Heart left ventricle (tissue), 16 donors: Measurements from ENCODE around the gene RCAN3. TPM values are rescaled to one million over a fixed set of nuclear protein-coding genes. Genes with fewer than 3 reads are reported as not detected.
"Not testable (repeated sequence)": the region's sequence is repeated elsewhere in the genome, so short reads cannot be mapped to it uniquely, and the experiment has no call there.

Experiments
- ATAC-seq, 4 donors: fragments of 200-7000 bp; cut with Tn5 transposase; one replicate each; pipeline ENCODE4 v1.9.1; 2020 to 2022; ENCODE audit warnings: moderate library complexity in 4 of 4, mild to moderate bottlenecking in 3 of 4, moderate number of reproducible peaks in 1 of 4
- DNase-seq, 5 donors: peaks; one replicate each; pipeline ENCODE4 v3.0.0-alpha.2; 2020
- H3K27ac ChIP-seq, 12 donors: fragments of 200-600 bp; sonication (generic) in 4 of 12; one replicate each; pipeline versions ENCODE4 v1.5.0 to v1.8.0; 2016 to 2022; ENCODE audit warnings: mild to moderate bottlenecking in 2 of 12
- H3K27me3 ChIP-seq, 9 donors: fragments of 200-600 bp; sonication (generic) in 2 of 9; one replicate each; pipeline versions ENCODE4 v1.5.1 to v1.8.0; 2016 to 2022; ENCODE audit warnings: mild to moderate bottlenecking in 3 of 9
- H3K36me3 ChIP-seq, 9 donors: fragments of 200-600 bp; sonication (generic) in 2 of 9; one replicate each; pipeline versions ENCODE4 v1.5.0 to v1.8.0; 2018 to 2022; ENCODE audit warnings: mild to moderate bottlenecking in 2 of 9
- H3K4me1 ChIP-seq, 12 donors: fragments of 200-600 bp; sonication (generic) in 4 of 12; one replicate each; pipeline versions ENCODE4 v1.5.0 to v1.8.0; 2016 to 2022; ENCODE audit warnings: mild to moderate bottlenecking in 3 of 12
- H3K4me3 ChIP-seq, 12 donors: fragments of 200-600 bp; sonication (generic) in 4 of 12; one replicate each; pipeline versions ENCODE4 v1.5.0 to v1.8.0; 2017 to 2022; ENCODE audit warnings: mild to moderate bottlenecking in 9 of 12, moderate library complexity in 4 of 12
- H3K9me3 ChIP-seq, 12 donors: fragments of 200-600 bp; sonication (generic) in 4 of 12; one replicate each; pipeline versions ENCODE4 v1.5.0 to v1.8.0; 2016 to 2022; ENCODE audit warnings: mild to moderate bottlenecking in 1 of 12
- CTCF ChIP-seq, 12 donors: fragments of 200-600 bp; sonication (generic) in 4 of 12; IDR thresholded peaks; one replicate each; pipeline versions ENCODE4 v1.5.0 to v1.8.0; 2018 to 2022; ENCODE audit warnings: antibody characterized with exemption in 12 of 12, mild to moderate bottlenecking in 5 of 12
- POLR2A ChIP-seq, 2 donors: fragments of 450-650 bp; IDR thresholded peaks; one replicate each; pipeline ENCODE4 v1.6.1; 2017; ENCODE audit warnings: antibody characterized with exemption in 2 of 2, mild to moderate bottlenecking in 2 of 2, moderate library complexity in 2 of 2
- WGBS, 4 donors: extraction: QIAGEN DNeasy Blood & Tissue Kit in 2 of 4; methylation state at CpG; one replicate each; pipeline versions ENCODE4 v1.1.5 to v1.1.7; 2013 to 2018; 5-methylcytosine and 5-hydroxymethylcytosine counted together
- intact Hi-C, 10 donors: fragments of 100-400 bp; cut with DNase I; formaldehyde crosslinking; loops; one replicate each; pipeline versions ENCODE4 v1.11.1 to v1.14.2; 2022
- polyA plus RNA-seq, 2 donors: library from polyadenylated mRNA; stranded (reverse); fragments of 200-250 nt; gene quantifications; one replicate each; pipeline ENCODE4 v1.2.3, GENCODE V29; 2013
- total RNA-seq, 9 donors: library from RNA; depleted of rRNA in 2 of 9; stranded (reverse); fragments of >200 nt in 2 of 9; fragmentation: NEBNext Ultra II Directional in 3 of 9; extraction: Animal tissue kit (Norgen Biotek cat#: 25700) in 3 of 9; gene quantifications; one replicate each; pipeline versions ENCODE4 v1.1.0 to v1.2.4, GENCODE V29; 2016 to 2023
- donor health status: ischemic (EF 13 %, LVEDD 7.1; RV severe dilation, severe dysfunction).
- donor health status: healthy with polysubstance abuse.
- donor health status: DM: no; HTN: yes; CAD: no.
- donor health status: DM: no; HTN: no; CAD: no.
- donor health status: ischemic (EF 25% LVEDD 6.9; RV normal size, moderate dysfunction).
- donor health status: ischemic (EF 25% LVEDD 5.7; RV mildly dilated, moderate dysfunction).
- donor health status: healthy.
- donor health status: DM: yes; HTN: yes; CAD: no.
- donor health status: ischemic (EF 35%, LVEDD 5.7; RV mildly dilated, moderate dysfunction).
- donor health status: nonischemic (EF 11% LVEDD 7.7; RV severe dilation, severe dysfunction).
- donor health status: DM: yes; HTN: yes; CAD: no.
- donor health status: PGD.
- donor health status: ischemic (EF 29% LVEDD 5.4; RV normal size, mild dysfunction).
- donor health status: nonischemic (EF 23%, LVEDD 6.1; RV moderate dilation, normal function).

Gene RCAN3
- total and polyA plus RNA-seq, 11 donors: 2.1 to 9.7 (median 5.9) TPM

- Histone ChIP-seq H3K4me3 (no peak overlapping the region), H3K9me3 (no peaks in the 10 kb centered on the region), H3K27ac (no peak overlapping the region), H3K36me3 (peaks cover 0 to 8% (median 0%) of the 10 kb centered on the region in 9 donors), H3K4me1 (no peaks in the 10 kb centered on the region), H3K27me3 (no peaks in the 10 kb centered on the region)
- intact Hi-C loops: no loop called here
- TF ChIP-seq CTCF (IDR thresholded peaks at IDR 0.05) (no peak), POLR2A (IDR thresholded peaks at IDR 0.05) (no peak)
- ATAC-seq (no peak), DNase-seq (no peak)
- 80 to 98% (median 94%) methylated on average over 4 of the region's 4 CpGs for WGBS, 4 donors
These were observed 15.3 kb downstream of the RCAN3 start for GRCh38 chr1:24517898-24518297.

- H3K27ac ChIP-seq, H3K4me1 ChIP-seq, H3K9me3 ChIP-seq, H3K27me3 ChIP-seq, DNase-seq, H3K4me3 ChIP-seq, intact Hi-C loops, ATAC-seq: not testable (repeated sequence)
- 93 to 96% (median 95%) methylated on average over 5 of the region's 5 CpGs for WGBS, 4 donors
- peaks cover 0 to 11% (median 0%) of the 10 kb centered on the region in 9 donors for H3K36me3 ChIP-seq
These were observed 17.6 kb downstream of the RCAN3 start for GRCh38 chr1:24520282-24520681.

- Histone ChIP-seq H3K27ac (no peak overlapping the region), H3K9me3 (no peaks in the 10 kb centered on the region), H3K27me3 (no peaks in the 10 kb centered on the region), H3K4me1 (no peaks in the 10 kb centered on the region), H3K36me3 (peaks cover 0 to 3% (median 0%) of the 10 kb centered on the region in 9 donors), H3K4me3 (no peak overlapping the region)
- ATAC-seq: no peak
- DNase-seq: no peak
- TF ChIP-seq POLR2A (IDR thresholded peaks at IDR 0.05): no peak
- no peak for TF ChIP-seq CTCF (IDR thresholded peaks at IDR 0.05)
- intact Hi-C loops: loop anchor here in 3 of 10 donors (5.0 kb wide), 2 partner anchors 108 to 323 kb away; partner anchors contain the start of gene NIPAL3 (in 1 of the 3)
- WGBS, 4 donors: 72 to 93% (median 80%) methylated on average over 6 of the region's 6 CpGs
These were observed 23.0 kb downstream of the RCAN3 start for GRCh38 chr1:24525606-24526005.

GRCh38 chr1:24526045-24526444 lies 23.4 kb downstream of the RCAN3 start:
- DNase-seq (no peak), ATAC-seq (no peak)
- intact Hi-C loops: loop anchor here in 3 of 10 donors (5.0 kb wide), 2 partner anchors 109 to 324 kb away; partner anchors contain the start of gene NIPAL3 (in 1 of the 3)
- Histone ChIP-seq H3K4me1 (no peaks in the 10 kb centered on the region), H3K27me3 (no peaks in the 10 kb centered on the region), H3K36me3 (peaks cover 0 to 3% (median 0%) of the 10 kb centered on the region in 9 donors), H3K4me3 (no peak overlapping the region), H3K9me3 (no peaks in the 10 kb centered on the region), H3K27ac (no peak overlapping the region)
- TF ChIP-seq POLR2A (IDR thresholded peaks at IDR 0.05) (no peak), CTCF (IDR thresholded peaks at IDR 0.05) (no peak)
- 79 to 87% (median 84%) methylated on average over 7 of the region's 7 CpGs for WGBS, 4 donors
